Lower leg skin (tissue), 4 donors: ENCODE measurements around the gene PLD3. TPM values are rescaled to one million over a fixed set of nuclear protein-coding genes. Genes with fewer than 3 reads are reported as not detected.

ENCODE experiments used
- DNase-seq, 2 donors: peaks; one replicate each; pipeline ENCODE4 v3.0.0-alpha.2; 2019; ENCODE audit warnings: low spot score in 2 of 2
- H3K4me3 ChIP-seq: fragments of 200-600 bp; sonication (generic); 2 replicates; pipeline ENCODE4 v1.5.1; 2017; ENCODE audit warnings: mild to moderate bottlenecking, low read depth; ENCODE audit not compliant: poor library complexity, severe bottlenecking
- POLR2A ChIP-seq, 2 donors: fragments of 450-650 bp; IDR thresholded peaks; one replicate each; pipeline ENCODE4 v1.6.1; 2016 to 2017; ENCODE audit warnings: antibody characterized with exemption in 2 of 2, mild to moderate bottlenecking in 1 of 2, moderate library complexity in 1 of 2
- WGBS, 2 donors: methylation state at CpG; one replicate each; pipeline ENCODE4 v1.1.5; 2018; 5-methylcytosine and 5-hydroxymethylcytosine counted together
- intact Hi-C: fragments of 100-400 bp; cut with DNase I; formaldehyde crosslinking; loops from one replicate; pipeline ENCODE4 v1.15.0; 2023; ENCODE audit warnings: low total_unique reads
- total RNA-seq, 4 donors: library from RNA; depleted of rRNA; stranded (reverse); fragments of >200 nt; gene quantifications; one replicate each; pipeline ENCODE4 v1.1.0, GENCODE V29; 2016
- TF ChIP-seq, protein P1 (sequence below), 3 donors: fragments of 450-650 bp; IDR thresholded peaks; one replicate each; pipeline ENCODE4 v1.5.1; 2016; ENCODE audit warnings: antibody characterized with exemption in 3 of 3, mild to moderate bottlenecking in 3 of 3, moderate library complexity in 2 of 3

The PLD3 gene
- total RNA-seq, 4 donors from 2014 or later = 188 to 287 (median 256) TPM

DNA sequence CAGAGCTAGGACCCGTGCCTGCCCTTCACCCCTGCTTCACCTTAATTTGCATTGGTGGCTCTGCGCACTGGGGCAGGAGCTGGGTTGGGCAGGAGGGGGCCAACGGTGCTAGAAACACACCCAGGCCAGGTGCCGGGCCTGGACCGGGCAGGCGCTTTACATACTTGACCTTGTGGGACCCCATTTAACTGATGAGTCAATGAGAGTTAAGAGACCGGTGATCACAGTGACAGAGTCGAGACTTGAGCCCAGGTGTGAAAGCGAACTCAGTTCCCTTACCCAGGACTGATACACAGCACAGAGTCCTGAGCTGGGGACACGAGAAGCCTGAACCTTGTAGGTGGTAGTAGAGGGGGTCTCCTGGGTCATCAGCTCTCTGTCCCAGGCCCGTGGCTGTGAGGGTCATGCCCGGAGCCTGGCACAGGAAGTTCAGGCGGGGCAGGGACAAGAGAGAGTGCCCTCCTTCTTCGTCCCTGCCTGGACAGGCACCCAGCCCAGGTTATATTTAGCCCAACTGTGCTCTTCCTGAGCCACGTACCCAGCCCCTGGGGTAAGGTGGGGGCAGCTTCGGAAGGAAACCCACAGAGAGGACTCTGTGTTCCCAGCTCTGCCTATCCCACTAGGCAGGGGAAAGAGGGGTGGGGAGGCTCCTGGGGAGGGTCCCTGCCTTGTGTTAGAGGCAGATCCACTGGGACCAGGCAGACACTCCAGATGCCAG, 62.8 kb downstream of the PLD3 start:
- H3K4me3 ChIP-seq = no peak overlapping the region
- no peak for DNase-seq
- no peak for TF ChIP-seq POLR2A (IDR thresholded peaks at IDR 0.05)
- TF ChIP-seq, protein P1, sequence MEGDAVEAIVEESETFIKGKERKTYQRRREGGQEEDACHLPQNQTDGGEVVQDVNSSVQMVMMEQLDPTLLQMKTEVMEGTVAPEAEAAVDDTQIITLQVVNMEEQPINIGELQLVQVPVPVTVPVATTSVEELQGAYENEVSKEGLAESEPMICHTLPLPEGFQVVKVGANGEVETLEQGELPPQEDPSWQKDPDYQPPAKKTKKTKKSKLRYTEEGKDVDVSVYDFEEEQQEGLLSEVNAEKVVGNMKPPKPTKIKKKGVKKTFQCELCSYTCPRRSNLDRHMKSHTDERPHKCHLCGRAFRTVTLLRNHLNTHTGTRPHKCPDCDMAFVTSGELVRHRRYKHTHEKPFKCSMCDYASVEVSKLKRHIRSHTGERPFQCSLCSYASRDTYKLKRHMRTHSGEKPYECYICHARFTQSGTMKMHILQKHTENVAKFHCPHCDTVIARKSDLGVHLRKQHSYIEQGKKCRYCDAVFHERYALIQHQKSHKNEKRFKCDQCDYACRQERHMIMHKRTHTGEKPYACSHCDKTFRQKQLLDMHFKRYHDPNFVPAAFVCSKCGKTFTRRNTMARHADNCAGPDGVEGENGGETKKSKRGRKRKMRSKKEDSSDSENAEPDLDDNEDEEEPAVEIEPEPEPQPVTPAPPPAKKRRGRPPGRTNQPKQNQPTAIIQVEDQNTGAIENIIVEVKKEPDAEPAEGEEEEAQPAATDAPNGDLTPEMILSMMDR (IDR thresholded peaks at IDR 0.05) = no peak
- WGBS, 2 donors = 45 to 55% methylated on average over 15 to 16 of the region's 16 CpGs
- intact Hi-C loops = no loop called here

DNA sequence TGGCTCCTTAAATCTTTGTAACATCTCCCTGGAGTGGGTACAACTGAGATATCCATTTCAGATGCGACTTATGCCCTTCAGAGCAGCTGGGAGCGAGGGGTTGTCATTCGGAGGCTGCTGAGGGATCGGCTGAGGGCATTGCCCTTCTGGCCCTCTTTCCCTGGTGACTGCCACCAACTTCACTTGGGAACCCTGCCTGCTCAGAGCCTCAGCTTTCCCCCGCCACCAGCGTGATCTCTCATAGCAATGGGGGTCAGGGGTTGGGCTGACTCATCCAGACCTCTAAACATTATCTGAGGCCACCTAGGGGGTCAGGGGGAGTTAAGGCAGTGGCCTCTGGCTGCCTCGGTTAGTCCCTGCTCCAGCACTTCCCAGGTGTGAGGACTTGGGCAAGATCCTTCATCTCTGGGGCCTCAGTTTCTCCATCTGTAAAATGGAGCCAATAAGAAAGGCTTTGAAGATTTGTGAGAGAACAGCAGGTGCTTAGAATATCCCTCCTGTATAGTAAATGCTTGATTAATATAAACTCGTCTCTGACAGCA, 63.5 kb downstream of the PLD3 start:
- H3K4me3 ChIP-seq = no peak overlapping the region
- 76 to 83% methylated on average over 8 of the region's 8 CpGs for WGBS, 2 donors
- intact Hi-C loops = no loop called here
- no peak for DNase-seq
- no peak for TF ChIP-seq POLR2A (IDR thresholded peaks at IDR 0.05)
- TF ChIP-seq, protein P1 (IDR thresholded peaks at IDR 0.05) = no peak

DNA sequence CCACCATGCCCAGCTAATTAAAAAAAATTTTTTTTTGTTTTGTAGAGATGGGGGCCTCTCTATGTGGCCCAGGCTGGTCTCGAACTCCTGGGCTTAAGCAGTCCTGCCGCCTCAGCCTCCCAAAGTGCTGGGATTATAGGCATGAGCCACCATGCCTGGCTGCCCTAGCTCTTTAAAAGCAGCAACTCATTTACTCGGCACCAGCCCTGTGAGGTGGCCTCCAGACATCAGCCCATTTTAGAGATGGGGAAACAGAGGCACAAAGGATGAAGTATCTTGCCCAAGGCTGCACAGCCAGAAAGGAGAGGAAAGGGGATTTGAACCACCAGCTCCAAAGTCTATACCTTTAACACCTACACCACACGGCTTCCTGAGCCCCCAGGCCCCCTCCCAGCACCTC, 64.4 kb downstream of the PLD3 start:
- 73 to 80% methylated on average over 4 of the region's 4 CpGs for WGBS, 2 donors
- DNase-seq = no peak
- TF ChIP-seq POLR2A (IDR thresholded peaks at IDR 0.05) = no peak
- TF ChIP-seq, protein P1 (IDR thresholded peaks at IDR 0.05) = no peak
- intact Hi-C loops = no loop called here
- no peak overlapping the region for H3K4me3 ChIP-seq

DNA sequence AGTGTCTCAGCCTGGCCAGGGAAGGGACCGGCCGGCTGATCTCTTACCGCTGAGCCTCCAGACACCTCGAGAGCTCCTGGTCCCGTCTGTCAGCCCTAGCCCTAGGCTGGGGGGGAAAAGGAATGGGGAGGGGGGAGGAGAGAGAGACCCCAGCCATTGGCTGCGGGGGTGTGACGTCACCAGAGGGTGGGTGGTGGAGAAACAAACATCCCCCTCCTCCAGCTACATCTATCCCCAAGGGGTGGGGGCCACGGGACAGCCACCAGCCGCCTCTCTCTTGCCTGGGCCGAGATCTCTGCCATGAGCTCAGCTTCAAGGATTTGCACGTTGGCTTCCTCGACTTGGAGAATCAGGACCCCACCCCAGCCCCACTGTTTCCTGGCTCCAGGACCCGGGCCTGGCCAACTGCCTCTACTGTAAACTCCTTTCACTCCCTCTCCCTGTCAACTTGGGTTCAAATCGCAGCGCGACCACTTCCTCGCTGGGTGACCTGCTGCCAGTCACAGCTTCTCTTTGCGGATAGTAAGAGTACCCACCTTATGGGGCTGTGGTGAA, 64.9 kb downstream of the PLD3 start, which contains the start of gene PRX:
TSS of gene PRX (minus strand) at position 88 of the 555 bp plus-strand sequence. CDS start 5,446 bp downstream, outside the sequence.
- 44 to 51% methylated on average over 17 to 18 of the region's 18 CpGs for WGBS, 2 donors
- no peak within 1 kb of the TSS for H3K4me3 ChIP-seq
- DNase-seq = no peak
- no peak for TF ChIP-seq POLR2A (IDR thresholded peaks at IDR 0.05)
- TF ChIP-seq, protein P1 (IDR thresholded peaks at IDR 0.05) = no peak
- intact Hi-C loops = no loop called here

DNA sequence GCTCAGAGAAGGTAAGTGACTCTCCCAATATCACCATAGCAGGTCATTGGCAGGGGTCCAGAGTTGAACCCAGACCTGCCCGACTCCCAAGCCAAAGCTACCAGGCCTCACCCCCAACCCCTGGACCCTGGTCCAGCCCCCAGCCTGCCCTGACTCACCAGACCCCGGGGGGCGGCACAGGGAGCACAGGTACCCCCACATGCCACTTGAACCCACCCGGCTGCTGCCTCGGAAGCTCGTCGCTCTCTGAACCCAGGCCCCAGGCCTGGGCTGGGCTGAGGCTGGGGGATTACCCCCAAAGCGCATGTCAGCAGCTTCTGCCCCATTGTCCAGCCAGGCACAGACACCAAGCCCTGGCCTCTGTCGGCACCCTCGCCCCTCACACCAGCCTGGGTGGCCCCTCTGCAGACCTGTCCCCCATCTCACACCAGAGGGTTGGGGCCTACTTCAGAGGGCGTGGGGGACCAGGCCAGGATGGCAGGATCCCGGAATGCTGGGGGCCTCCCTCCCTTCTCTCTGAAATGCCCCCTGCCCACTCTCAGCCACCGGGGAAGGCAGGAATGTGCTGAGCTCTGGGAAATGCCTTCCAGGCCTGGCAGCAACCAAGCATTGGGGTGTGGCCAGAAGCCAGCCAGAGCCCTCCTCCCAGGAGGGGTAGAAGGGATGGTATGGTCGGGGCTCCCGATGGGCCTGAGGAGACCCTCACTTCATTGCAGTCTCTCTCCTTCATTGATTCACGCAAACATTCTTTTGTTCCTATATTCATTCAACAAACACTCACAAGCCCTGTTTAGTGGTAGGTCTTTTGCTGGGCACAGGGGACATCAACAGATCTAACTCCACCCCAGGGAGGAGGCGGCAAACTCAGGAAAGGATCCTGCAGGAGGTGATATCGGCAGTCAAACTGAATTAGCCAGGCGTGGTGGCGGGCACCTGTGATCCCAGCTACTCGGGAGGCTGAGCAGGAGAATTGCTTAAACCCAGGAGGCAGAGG, 66.3 kb downstream of the PLD3 start:
- H3K4me3 ChIP-seq = no peak overlapping the region
- TF ChIP-seq, protein P1 (IDR thresholded peaks at IDR 0.05) = no peak
- TF ChIP-seq POLR2A (IDR thresholded peaks at IDR 0.05) = no peak
- intact Hi-C loops = no loop called here
- WGBS, 2 donors = 59 to 68% methylated on average over 16 to 17 of the region's 21 CpGs
- DNase-seq = no peak
